ENCODE measurements around the gene ARFRP1.

ARFRP1 gene

DNA sequence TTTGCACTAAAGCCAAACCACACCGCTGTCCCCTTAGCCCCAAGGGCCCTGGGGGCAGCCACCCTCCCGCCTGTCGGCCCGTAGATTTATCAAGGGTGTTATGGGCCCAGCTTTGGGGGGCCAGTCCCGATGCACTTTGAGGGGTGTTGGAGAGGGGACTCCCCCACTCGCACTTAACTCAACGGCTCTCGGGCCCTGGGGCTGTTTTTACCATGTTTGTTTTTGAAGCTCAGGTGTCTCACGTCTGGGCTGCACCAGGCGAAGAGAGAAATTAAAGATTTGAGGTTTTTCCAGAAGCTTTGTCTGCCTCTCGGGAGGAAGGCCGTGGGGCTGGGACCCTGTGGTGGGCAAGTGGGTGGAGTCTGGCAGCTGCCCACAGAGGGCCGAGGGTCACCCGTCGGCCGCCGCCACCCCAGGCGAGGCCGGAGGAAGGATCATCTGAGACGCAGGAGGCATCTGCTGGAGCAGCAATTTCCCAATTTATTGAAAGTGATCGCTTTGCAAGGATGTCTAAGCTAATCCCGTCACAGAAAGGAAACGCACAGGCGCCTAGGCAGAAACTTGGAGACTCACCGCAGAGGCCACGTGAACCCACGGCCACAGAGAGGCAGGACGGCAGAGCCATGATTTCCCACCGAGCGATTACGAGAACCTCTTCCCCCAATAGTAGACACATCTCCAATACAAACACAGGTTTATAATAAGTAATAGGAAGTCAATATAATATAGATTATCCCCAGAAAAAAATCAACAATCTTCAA is 35.6 kb upstream of the ARFRP1 start:
- DNase-seq: no peak

DNA sequence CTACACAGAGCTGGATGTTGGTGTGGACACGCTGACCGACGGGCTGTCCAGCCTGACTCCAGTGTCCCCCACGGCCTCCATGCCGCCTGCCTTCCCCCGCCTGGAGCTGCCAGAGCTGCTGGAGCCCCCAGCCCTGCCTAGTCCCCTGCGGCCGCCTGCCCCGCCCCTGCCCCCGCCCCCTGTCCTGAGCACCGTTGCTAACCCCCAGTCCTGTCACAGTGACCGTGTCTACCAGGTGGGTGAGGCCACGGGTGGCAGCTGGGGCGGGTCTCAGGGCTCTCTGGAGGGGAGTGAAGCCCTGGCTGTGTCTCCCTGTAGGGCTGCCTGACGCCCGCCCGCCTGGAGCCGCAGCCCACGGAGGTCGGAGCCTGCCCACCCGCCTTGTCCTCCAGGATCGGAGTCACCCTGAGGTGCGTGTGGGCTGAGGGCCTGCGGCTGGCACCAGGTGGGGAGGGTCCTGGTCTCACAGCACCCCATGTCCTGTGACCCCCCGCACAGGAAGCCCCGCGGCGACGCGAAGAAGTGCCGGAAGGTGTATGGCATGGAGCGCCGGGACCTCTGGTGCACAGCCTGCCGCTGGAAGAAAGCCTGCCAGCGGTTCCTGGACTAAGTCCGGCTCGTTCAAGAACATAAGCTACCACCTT is 34.7 kb upstream of the ARFRP1 start:
- no peak for DNase-seq

DNA sequence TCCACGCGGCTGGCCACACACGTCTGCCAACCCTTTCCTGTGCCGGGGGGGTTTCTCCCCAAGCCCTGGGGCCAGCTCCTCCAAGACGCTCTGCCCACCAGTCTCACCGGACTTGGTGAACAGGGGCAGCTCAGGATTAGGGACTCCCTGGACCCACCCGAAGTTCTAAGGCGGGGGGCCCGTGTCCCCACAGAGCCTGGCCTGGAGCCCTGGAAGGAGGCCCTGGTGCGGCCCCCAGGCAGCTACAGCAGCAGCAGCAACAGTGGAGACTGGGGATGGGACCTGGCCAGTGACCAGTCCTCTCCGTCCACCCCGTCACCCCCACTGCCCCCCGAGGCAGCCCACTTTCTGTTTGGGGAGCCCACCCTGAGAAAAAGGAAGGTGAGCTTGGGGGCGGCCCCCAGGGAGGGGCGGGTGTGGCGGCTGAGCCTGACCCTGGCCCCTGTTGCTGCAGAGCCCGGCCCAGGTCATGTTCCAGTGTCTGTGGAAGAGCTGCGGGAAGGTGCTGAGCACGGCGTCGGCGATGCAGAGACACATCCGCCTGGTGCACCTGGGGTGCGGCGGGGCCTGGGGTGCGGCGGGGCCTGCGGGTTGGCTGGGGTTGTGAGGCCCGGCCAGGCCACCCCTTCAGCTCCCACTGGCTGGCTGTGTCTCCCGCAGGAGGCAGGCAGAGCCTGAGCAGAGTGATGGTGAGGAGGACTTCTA is 34.1 kb upstream of the ARFRP1 start:
- DNase-seq: no peak

DNA sequence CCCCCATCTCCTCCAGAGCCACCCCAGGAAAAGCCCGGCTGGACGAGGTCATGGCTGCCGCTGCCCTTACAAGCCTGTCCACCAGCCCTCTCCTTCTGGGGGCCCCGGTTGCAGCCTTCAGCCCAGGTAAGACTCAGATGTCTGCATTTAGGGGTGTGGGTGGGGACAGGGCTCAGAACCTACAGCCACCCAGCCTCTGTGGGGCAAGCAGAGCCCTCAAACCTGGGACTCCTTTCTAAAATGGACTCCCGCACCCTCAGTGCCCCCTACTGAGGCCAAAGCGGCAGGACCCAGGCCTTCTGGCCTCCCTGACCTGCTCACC is 33.5 kb upstream of the ARFRP1 start:
- DNase-seq: no peak

DNA sequence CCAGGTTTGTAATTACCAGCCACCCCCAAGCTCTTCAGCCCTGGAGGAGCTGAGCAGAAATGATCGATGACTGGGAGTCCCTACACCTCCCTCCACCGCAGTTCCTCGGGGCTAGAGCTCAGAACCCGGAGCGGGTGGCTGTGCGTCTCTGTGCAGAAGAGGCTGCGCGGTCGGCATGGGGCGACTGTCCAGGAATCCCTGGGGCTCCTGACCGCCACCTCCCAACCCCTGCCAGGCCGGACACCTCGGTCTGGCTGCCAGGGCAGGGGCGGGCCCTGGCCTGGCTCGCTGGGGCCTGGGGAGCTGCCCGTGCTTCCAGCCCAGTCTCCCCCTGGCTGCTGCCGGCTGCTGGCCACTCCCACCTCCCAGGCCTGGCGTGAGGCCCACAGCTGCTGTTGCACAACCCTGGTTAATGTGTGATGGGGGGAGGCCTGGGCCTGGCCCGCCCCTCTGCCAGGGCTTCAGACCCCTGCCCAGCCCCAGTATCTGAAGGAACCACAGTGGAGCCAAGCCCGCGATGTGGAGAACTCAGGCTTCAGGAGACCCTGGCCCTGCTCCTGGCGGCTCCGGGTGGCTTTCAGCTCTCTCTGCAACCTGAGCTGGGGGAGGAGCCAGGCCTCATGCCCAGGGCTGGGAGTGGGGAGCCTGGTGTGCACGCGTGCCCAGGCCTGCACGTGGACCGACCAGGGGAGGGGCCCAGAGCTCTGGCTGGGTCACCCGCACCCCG is 33.0 kb upstream of the ARFRP1 start:
- peak; percentile 35 for DNase-seq

DNA sequence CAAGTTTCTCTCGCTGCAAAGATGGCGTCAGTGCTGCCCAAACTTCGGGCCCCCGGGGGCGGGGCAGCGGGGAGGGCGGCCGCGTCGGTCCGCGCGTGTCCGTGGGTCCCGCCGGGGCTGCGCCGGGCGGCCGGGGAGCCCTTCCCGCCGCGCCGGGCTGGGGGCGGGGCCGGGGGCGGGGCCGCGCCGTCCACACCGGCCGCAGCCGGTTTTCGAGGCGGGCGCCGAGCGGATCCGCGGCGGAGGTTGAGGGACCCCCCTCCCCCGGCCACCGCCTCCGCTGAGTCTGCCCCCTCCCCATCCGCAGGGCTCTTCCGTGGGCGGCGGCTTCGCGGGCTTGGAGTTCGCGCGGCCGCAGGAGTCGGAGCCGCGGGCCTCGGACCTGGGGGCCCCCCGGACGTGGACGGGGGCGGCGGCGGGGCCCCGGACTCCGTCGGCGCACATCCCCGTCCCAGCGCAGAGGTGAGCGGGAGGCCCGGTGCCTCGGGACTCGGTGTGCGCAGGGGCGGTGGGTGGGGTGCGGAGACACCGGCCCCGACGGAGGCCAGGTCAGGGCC is 32.4 kb upstream of the ARFRP1 start:
- DNase-seq: no peak

DNA sequence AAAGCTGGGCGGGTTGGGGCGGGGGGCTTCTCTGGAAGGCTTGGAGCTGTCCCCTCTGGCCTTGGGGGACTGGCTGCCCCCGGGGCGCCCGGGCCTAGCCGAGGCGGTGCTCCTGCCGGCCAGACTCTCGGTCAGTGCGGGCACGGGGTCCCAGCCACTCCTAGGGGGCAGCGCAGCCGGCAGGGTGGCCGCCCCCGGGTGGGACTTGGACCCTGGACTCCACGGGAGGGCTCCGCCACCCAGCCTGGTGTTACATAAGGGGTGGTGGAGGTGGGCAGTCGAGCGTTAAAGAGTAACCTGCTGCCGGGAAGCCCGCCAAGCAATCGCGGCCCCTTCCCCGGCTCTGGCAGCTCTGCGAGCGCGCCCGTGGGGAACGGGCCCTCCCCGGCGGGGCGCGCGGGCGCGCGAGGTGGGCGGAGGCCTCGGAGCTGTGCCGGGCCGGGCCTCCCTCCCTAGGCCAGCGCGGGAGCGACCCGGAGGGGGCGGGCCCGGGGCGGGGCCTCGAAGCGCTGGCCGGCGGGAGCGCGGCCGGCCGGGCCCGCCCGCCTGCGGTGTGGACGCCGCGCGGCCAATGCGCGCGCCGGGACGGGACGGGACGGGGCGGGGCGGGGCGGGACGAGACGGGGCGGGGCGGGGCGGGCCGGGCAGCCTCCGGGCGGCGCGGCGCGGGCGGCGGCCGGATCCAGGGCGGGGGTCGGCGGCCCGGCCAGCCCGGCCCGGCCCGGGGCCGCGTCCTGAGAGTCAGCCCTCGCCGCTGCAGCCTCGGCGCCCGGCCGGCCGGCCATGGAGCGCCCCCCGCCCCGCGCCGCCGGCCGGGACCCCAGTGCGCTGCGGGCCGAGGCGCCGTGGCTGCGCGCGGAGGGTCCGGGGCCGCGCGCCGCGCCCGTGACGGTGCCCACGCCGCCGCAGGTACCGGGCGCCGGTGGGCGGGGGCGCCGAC is 31.6 kb upstream of the ARFRP1 start, which contains the start of gene SLC2A4RG:
TSS of gene SLC2A4RG (plus strand) at position 647 of the 940 bp plus-strand sequence. CDS start at position 784, 137 bp downstream.
- DNase-seq: peak; percentile 46

DNA sequence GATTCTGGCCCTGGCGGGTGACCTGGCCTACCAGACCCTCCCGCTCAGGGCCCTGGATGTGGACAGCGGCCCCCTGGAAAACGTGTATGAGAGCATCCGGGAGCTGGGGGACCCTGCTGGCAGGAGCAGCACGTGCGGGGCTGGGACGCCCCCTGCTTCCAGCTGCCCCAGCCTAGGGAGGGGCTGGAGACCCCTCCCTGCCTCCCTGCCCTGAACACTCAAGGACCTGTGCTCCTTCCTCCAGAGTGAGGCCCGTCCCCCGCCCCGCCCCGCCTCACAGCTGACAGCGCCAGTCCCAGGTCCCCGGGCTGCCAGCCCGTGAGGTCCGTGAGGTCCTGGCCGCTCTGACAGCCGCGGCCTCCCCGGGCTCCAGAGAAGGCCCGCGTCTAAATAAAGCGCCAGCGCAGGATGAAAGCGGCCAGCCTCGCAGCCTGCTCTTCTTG is 30.9 kb upstream of the ARFRP1 start:
- DNase-seq: no peak

DNA sequence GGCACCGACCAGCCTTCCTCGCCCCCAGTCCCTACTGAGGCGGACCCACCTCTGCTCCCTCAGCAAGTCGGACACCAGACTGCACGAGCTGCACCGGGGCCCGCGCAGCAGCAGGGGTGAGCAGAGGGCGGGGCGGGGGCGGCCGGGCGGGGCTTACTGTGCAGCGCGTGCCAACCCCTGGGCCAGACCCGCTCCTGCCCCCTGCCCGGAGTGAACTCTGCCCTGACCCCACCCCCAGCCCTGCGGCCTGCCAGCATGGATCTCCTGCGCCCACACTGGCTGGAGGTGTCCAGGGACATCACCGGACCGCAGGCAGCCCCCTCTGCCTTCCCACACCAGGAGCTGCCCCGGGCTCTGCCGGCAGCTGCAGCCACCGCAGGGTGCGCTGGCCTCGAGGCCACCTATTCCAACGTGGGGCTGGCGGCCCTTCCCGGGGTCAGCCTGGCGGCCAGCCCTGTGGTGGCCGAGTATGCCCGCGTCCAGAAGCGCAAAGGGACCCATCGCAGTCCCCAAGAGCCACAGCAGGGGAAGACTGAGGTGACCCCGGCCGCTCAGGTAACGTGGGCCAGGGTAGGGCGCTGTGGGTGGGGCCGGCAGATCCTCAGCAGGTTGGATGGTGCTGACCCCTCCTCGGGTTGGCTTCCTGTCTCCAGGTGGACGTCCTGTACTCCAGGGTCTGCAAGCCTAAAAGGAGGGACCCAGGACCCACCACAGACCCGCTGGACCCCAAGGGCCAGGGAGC is 30.3 kb upstream of the ARFRP1 start:
- DNase-seq: no peak

DNA sequence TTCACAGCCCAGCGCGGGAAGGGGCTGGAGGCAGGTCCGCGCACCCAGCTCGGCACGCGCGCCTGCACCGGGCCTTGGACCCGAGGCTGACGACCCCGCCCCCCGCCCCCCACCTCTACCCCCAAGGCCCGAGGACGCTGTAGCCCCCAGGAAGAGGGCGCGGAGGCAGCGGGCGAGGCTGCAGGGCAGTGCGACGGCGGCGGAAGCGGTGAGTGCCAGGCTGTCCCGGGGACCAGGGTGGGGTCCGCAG is 29.8 kb upstream of the ARFRP1 start:
- DNase-seq: no peak

DNA sequence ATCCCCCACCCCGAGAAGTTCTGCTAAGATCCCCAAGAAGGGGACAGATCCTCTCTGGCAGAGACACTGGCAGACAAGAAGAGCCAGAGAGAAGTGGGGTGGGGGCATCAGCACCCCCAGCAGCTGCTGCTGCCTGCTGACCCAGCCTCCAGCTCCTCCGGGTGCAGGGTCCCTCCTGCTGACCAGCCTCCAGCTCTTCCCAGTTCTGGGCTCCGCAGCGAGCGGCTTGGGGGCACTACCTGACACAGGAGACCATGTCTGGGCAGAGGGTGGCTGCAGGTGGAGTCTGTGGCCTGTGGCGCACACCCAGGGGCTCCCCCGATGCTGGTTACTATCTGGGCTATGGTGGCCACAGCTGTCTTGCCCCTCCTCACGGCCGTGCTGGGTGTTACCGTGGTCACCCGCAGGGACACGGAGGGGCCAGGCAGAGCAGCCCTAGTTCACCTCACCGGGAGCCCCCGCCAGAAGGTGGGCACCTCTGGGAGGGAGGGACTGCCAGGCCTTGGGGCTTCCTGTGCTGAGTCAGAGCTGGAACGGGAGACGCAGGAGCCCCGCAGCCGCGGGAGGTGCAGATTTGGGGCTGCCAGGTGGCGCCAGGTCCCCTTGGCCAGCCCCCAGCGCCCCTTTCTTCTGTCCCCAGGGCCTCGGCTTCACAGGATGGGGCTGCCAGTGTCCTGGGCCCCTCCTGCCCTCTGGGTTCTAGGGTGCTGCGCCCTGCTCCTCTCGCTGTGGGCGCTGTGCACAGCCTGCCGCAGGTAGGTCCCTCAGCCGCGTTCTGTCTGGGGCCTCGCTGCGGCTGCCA is 29.3 kb upstream of the ARFRP1 start:
- DNase-seq: no peak

DNA sequence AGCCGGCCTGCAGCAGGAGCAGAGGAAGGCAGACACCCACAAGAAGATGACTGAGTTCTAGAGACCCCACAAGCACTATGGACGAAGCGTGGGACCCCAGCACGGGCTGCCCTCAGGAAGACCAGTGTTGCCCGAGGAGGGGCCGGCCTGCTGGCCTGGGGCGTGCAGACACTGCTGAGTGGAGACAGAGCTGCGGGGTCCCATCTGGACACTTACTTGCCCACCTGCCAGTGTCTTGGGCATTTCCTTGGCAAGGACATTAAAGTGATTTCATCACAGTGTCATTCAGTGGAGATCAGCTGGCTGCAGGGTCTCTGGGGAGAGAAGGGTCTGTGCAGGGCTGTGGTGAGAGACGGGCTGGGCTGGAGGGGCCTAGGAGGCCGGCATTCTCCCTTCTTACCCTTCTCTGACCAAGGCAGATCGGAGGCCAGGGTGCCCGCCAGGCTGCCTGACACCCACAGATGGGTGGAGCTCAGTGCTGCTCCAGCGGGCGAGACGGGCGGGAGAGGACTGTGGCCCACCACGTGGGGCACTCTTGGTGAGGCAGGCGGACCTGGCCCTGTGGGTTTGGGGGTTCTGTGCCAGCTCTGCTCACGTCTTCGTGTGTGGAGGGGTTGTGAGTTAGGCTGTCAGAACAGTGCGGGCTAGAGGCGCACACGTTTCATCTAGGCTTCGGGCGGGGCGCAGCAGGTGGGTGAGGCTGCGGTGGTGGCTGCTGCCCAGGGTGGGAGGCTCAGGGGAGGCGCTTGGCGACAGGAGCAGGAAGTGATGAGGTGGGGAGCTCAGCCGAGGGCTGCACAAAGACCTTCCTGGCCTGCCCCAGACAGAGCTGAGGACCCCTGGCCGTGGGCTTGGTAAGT is 28.3 kb upstream of the ARFRP1 start, which contains the start of gene LIME1:
TSS of gene LIME1 (plus strand) at position 806 of the 860 bp plus-strand sequence. CDS start 886 bp downstream, outside the sequence.
- DNase-seq: no peak

DNA sequence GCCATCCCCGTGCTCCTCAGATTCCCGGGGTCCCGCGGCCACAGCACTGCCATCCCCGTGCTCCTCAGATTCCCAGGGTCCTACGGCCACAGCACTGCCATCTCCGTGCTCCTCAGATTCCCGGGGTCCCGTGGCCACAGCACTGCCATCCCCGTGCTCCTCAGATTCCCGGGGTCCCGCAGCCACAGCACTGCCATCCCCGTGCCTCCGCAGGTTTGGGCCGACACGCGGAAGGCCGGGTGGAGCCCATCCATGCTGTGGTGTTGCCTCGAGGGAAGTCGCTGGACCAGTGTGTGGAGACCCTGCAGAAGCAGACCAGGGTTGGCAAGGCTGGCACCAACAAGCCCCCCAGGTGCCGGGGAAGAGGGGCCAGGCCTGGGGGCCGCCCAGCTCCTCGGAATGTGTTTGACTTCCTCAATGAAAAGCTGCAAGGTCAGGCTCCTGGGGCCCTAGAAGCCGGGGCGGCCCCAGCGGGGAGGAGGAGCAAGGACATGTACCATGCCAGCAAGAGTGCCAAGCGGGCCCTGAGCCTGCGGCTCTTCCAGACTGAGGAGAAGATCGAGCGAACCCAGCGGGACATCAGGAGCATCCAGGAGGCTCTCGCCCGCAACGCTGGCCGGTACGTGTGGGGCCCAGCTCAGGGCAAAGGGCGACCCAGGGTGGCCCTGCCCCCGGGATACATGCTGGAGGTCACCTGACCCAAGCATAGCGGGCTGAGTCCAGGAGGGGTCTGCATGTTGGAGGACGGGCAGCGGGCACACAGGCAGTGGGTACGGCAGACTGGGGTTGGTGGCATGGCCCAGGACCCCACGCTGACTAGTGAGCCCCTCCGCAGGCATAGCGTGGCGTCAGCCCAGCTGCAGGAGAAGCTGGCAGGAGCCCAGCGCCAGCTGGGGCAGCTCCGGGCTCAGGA is 27.4 kb upstream of the ARFRP1 start:
- no peak for DNase-seq

DNA sequence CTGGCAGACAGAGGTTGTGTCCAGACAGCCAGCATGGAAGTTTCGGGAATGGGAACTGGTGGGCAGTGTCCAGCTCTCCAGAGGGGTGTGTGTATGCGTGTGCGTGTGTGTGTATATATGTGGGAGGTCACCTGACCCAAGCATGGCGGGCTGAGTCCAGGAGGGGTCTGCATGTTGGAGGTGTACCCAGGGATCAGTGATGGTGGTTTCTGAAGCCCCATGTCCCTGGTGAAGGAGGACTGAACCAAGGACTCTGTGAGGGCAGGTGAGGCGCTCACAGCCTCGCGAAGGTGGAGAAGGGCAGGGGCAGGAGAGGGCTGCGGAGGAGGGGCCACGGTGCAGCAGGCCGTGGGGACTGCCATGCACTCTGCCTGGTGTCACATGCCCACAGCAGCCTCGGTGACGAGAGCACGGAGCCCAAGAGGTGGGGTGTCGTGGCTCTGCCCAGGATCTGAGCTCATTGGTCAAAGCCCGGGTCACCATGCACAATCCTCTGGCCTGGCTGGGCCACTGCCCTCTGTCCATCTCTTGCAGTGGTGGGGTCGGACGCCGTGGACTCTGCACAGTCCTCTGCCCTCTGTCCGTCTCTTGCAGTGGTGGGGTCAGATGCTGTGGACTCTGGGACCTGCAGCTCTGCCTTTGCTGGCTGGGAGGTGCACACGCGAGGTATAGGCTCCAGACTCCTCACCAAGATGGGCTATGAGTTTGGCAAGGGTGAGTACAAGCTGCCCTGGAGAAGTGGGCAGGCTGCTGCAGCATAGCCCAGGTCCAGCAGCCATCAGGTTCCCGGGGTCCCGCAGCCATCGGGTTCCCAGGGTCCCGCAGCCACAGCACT is 26.6 kb upstream of the ARFRP1 start:
- no peak for DNase-seq

DNA sequence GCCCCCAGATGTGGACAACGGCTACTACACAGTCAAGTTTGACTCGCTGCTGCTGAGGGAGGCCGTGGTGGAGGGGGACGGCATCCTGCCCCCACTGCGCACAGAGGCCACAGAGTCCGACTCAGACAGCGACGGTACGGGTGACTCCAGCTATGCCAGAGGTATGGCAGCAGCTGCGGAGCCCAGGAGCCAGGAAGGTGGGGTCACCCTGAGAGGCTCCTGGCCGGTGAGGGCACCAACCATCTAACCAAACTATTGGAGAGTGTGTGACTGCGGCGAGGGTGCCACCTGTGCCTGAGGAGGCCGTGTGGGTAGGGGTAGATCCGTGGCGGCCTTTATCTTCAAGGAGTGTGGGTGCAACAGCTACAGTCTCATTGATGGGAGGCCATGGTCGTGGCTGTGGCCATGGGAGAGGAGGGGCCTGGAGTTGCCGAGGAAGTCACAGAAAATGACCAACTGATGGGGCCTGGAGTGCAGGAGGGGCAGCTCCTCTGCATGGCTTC is 25.9 kb upstream of the ARFRP1 start:
- no peak for DNase-seq

DNA sequence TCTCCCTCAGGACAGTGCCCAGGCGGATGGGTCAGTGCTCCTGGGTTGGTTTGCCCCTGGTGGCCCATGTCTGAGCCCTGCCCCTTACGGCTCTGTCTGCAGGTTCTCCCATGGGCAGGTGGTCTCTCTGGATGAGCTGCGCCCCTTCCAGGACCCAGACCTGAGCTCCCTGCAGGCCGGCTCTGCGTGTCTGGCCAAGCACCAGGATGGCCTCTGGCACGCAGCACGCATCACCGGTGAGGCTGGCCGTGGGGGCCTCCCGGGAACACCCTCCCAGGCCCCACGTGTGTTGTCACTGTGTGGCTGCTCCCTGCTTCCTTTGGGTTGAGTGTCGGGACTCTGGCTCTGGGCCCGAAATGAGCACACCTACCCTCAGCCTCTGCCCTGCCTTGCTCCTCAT is 25.3 kb upstream of the ARFRP1 start:
- DNase-seq: no peak
